ENCODE results near the gene DSE.

DSE gene

DNA sequence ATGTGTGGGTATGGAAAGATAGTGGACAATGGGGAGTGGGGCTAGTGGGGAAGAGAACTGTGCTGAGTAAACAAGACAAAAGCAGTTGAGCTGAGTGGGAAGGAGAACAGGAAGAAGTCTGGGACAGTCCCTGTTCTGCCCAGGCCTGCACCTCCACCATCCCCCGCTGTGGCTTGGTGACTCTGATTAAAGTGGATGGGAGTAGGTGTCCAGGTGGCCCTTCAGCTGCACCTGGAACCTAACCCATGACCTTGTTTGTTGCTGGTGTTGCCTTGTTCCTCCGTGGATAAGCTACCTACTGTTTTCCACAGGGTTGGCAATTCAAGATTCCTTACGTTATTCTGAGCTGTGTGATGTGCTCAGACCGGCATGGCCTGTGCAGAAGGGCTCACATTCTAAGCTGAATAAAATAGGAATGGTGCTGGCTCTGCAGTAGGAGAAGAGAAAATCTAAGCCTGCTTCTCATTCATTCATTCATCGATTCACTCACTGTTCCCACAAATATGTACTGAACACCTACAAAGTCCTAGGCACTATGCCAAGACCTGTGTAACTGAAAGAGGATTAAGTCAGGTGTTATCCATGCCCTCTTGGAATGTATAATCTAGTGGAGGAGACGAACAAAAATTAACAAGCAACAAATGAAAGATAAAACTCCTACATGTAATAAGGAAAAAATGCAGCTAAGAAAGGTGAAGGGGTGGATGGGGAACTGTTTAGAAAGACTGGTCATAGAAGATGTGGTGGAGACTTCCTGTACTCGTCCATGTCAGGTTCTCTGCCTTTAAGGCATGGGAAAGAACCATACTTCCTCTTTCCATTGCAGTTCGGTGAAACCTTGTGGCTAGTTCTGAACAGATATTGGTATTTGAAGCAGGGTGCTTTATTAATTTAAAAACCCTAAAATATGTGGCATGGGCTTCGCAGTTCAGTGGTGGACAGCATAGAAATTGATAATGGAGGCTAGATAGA, 80.3 kb downstream of the DSE start:
- no peak for DNase-seq

DNA sequence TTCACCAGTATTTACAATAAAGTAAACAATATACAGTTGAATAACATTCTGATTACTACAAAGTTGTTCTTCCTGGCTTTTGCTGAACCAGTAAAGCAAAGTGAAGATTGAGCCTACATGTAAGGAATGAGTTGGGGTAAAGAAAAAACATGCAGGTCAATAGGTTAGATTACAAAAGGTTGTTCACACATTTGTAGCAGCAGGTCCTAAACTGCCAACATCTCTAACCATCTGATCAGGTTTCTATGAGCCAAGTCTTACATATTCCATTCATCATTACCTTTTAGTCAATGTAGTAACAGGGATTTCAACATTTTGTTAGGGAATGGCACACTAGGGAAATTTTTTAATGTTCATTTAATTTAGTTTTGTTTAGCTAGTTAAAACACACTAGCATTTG, 81.2 kb downstream of the DSE start:
- DNase-seq = no peak

DNA sequence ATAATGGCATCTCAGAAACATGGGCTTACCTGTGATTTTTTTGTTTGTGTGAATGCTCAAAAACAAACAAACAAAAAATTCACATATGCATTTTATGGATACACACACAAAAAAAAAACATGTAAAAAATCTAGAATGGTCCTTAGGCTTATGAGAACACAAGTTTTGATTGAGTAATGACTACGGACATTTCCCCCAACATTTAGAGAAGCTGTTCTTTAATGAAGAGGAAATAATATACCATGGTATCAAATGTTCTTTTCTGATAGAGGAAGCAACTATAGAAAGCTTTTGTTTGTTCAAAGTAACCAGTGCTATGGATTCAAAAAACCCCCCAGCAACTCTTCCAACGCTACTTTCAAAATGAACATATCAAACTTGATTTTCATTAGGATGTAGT, 81.8 kb downstream of the DSE start:
- DNase-seq = no peak

DNA sequence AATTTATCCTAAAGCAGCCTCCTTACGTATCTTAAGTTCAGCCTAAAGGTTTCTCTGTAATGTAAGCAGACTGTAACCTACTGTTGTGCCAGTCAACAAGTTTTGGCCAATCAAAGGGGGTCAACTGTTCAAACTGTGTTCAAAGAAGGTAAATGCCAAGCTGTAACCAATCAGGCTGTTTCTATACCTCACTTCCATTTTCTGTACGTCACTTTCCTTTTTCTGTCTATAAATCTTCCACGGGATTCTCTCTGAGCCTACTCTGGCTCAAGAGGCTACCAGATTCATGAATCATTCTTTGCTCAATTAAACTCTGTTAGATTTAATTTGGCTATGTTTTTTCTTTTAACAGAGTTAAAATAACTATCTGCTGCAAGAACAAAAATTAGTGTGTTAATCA, 85.4 kb downstream of the DSE start:
- DNase-seq = no peak

DNA sequence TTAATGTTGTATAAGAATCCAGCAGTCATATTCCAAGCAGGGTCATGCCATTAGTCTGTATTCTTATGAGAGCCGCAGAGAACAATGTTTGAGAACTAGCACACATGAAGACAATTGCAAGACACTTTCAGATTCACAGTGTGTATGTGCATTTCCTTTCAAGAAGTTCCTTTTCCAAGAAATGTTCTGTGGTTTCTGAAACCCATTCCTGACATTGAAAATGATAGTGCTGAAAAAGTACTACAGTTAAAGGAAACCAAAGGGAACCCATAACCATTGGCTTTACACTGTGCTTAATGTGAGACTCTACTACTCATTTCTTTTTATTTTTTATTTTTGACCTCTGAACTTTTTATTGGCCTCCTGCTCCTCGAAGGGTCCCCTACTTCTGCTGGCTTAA, 86.2 kb downstream of the DSE start:
- no peak for DNase-seq

DNA sequence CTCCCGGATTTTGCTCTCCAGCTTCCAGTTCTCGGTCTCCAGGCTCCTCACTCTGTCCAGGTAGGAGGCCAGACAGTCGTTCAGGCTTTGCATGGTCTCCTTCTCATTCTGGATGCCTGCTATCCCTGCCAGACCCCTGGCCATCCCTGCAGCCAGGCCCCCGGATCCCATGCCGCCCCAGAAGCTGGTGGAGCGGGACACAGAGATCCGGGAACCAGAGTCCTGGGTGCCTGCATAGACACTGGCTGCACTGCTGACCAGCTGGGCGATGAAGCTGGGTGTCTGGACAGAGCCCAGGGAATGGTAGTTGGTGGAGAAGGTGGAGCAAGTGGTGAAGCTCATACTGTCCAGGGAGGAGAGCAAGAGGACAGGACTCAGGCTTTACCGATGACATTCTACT, 87.5 kb downstream of the DSE start:
- no peak for DNase-seq

DNA sequence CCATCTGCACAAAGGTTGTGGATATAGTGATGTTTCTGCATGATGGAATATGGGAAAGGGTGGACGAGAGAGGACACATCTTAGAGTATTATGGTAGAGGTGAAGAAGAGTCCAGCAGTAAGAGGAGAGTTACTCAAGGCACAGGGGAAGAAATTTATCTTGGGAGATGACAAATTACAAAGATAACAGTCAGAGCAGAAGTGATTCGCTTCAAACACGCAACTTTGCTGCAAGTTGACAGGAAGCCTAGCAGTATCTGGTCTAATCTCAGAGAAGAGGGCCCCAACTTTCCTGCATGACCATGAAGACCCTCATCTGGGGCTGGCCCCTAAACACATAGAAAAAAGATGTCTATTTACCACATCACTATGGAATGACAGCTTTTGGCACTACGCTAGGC, 89.2 kb downstream of the DSE start:
- DNase-seq = no peak

DNA sequence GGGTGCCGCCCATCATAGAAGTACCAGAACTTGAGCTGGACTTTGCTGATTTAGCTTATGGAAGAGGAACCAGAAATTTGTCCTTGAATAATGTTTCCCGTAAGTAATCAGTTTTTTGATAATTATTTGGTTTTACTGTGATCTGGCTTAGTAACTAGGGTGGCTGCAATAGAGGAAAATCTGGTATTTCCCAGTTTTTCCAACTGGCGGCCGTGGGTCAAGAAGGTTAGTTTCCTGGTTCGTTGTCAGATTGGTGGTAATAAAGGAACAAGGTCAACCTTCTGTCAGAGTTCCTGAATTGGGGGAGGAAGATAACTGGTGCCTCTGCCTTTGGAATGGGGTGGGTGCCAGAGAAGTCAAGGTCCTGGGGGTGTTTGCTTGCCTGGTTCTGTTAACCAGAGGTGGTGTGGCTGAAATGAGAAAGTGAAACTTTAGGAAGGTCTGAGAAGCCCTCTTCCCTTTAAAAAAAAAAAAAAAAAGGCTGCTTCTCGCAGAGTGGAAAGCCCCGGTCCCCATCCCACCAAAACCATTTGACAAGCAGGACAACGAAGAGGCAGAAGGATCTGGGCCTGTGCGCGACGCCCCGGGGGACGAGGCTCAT, 90.7 kb downstream of the DSE start, which contains the start of gene CALHM6:
Gene CALHM6, plus strand, starts transcription at position 45 of the 601 bp plus-strand sequence. Its CDS starts 555 bp downstream, at position 600.
- no peak for DNase-seq

DNA sequence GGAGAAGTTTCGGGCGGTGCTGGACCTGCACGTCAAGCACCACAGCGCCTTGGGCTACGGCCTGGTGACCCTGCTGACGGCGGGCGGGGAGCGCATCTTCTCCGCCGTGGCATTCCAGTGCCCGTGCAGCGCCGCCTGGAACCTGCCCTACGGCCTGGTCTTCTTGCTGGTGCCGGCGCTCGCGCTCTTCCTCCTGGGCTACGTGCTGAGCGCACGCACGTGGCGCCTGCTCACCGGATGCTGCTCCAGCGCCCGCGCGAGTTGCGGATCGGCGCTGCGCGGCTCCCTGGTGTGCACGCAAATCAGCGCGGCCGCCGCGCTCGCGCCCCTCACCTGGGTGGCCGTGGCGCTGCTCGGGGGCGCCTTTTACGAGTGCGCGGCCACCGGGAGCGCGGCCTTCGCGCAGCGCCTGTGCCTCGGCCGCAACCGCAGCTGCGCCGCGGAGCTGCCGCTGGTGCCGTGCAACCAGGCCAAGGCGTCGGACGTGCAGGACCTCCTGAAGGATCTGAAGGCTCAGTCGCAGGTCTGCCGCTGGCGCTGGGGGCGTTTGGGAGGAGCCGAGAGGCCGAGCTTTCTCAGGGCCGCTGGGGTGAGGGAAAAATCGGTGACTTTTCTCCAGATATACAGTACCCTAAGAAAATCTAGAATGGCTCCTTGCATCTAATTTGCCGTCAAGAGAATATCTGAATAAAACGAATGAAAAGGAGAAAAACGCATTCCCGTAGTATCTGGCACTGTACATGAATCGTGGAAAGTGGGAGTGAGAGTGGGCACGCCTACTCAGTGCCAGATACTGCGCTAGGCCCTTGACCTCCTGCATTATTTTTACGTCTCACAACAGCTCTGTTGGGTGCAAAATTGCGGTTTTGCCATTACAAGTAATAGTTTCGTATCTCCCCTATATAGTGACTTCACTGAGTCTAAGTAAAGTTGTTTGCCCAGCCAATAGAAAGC, 91.5 kb downstream of the DSE start:
- no peak for DNase-seq

DNA sequence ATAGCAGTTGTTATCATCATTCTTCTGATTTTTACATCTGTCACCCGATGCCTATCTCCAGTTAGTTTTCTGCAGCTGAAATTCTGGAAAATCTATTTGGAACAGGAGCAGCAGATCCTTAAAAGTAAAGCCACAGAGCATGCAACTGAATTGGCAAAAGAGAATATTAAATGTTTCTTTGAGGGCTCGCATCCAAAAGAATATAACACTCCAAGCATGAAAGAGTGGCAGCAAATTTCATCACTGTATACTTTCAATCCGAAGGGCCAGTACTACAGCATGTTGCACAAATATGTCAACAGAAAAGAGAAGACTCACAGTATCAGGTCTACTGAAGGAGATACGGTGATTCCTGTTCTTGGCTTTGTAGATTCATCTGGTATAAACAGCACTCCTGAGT, 92.6 kb downstream of the DSE start:
- DNase-seq = no peak

DNA sequence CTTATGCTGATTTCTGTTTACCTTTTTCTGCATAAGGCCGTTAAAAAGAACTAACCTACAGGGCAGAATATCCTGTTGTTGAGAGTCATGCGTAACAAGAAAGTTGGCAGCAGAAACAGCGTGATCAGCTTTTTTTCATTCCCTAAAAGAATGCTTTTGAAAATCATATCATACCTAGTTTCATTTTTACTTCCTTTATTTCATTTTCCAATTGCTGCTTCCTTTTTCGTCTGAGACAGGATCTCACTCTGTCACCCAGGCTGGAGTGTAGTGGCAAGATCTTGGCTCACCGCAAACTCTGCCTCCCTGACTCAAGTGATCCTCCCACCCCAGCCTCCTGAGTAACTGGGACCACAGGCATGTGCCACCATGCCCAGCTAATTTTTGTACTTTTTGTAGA, 94.5 kb downstream of the DSE start:
- DNase-seq = no peak

DNA sequence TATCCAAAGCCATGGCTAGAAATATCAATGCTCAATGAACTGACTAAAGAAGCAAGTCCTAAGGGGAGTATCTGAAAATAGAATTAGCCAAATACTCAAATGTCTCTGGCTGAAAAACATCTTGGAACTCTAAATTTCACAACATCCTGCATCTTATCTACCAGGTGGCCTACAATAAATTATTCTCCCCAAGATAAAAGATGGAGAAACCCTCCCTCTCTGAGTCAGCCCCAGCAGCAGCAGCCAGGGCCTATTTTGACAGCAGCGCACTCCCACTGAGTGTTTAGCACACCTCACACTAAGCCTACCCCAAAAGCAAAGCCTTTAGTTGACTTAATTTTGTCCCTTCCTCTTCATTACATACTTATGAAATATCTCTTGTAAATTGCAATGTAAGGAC, 96.3 kb downstream of the DSE start:
- DNase-seq = no peak

DNA sequence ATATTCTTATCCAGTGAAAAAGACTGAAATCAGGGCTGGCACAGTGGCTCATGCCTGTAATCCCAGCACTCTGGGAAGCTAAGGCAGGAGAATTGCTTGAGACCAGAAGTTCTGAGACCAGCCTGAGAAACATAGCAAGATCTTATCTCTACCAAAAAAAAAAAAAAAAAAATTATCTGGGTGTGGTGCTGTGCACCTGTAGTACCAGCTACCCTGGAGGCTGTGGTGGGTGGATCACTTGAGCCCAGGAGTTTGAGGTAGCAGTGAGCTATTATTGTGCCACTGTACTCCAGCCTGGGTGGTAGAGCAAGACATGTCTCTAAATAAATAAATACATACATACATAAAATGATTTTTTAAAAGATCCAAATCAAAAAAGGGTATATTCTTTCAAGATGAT, 96.8 kb downstream of the DSE start:
- no peak for DNase-seq

DNA sequence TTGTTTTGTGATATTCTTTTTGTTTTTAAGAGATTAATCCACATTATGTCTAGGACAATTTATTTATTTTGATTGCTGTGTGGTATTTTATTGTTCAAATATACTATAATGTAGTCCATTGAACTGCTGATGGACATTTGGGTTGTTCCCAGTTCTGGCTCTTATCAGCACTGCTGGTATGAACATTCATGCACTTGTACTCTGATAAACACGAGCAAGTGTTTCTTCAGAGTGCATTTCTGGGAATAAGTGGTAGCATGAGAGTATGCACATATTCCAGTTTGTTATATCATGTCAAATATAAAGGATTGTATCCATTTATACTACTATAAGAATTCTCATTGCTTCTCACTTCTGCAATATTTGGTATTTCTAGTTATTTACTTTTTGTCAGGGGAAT, 97.5 kb downstream of the DSE start:
- DNase-seq = no peak

DNA sequence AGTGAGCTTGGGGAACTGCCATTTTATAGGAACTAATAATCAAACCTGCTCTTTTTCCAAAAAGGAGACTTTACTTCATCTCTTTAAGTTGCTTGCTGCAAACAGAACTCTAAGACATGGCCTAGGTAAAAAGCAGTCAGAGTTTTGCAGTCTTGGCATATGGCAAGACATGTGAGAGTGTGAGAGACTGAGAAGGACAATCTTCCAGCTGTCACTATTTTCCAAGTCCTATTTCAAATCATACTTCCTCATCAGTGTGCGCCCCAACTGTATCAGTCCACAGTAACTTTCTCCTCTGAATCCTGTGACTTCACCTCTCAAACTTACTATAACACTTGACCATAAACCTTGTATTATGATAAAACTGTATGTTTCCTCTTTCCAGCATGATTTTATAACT, 100.8 kb downstream of the DSE start:
- no peak for DNase-seq

DNA sequence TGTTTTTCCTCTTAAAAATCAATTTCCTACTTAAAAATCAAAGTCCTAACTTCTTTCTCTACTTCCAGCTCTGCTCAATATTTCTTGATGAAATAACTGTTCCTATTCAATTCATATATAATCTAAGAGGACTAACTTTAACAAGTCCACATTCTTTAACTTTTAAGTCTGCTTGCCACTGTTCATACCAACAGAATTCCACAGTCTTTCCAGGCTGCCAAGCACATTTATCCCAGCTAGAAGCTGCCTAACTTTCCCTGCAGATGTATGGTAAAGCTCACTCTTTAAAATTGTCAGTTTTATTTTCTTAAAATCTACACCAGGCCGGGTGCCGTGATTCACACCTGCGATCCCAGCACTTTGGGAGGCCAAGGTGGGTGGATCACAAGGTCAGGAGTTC, 102.0 kb downstream of the DSE start:
- no peak for DNase-seq

DNA sequence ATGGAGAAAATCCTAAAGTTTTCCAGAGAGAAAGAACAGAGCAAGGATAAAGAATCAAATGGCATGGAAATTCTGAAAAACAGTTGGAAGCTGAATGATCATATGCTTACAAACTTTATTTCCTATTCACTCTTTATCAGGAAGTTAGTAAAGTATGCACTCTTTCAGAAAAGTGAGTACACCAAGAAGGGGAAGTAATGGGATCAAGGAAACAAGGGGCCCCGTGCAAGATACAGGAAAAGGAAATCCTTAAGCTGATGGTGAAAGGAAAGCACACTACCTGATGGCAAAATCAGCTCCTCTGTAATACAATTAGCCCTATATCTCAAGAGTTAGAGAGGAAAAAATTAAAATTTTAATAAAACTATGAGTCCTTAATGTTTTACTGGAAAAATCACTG, 104.4 kb downstream of the DSE start:
- DNase-seq = no peak

DNA sequence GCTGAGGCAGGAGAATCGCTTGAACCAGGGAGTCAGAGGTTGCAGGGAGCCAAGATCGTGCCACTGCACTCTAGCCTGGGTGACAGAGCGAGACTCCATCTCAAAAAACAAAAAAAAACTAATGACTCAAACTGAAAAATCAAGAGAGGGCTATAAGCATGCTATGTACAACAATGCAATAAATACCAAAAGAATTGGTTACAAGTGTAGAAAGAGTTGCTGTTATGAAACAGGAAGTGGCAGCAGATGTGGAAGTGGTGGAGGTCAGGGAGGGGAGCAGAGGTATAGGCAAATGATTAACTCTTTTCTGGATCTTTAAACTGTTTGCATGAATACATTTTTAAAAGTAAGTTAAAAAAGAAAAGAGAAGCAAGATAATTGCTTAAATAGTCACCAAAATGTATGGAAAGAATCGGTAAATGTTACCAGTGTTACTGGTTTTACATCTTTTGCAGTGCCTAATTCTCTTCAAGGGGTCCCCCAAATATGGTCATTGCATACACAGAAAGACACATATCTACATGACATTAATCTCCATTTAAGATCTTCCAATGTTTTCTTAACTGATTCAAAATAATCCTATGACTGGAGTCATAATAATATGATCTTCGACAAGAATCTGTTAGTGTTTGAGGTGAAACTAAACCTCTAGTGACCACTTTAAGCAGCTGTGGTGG, 105.4 kb downstream of the DSE start:
- no peak for DNase-seq

DNA sequence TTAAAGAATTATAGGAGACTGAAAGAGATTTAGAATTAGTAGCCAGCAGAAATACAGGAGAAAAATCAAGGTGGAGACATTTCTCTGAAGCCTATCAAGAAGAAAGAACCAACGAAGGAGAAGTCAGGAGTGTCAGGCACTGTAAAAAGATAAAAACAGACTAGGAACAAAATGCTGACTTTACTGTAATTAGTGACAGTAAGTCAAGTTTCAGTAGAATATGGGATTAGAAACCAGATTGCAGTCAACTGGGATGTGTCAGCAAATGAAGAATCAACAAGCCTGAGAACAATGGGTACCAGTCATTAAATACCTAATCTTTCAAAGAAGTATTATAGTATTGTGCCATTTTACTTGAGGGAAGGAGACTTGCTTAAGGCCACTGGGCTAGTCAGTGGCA, 112.0 kb downstream of the DSE start:
- DNase-seq = no peak

DNA sequence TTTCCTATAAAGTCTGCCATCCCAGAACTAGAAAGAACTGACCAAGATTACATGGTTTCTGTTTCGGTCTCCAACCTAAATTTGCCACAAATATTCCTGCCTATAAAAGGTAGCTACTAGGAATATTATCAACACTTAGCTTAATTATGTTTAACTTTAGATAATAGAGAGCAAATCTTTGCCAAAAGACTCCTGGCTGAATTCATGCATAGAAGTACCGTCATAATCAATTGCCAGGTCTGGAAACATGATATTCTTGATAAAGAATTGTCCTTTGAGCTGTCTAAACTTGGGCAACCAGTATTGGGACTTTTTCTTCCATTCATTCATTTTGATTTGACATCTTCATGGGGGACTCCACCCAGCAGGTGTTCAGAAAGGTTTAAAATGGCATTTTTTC, 112.9 kb downstream of the DSE start:
- no peak for DNase-seq

DNA sequence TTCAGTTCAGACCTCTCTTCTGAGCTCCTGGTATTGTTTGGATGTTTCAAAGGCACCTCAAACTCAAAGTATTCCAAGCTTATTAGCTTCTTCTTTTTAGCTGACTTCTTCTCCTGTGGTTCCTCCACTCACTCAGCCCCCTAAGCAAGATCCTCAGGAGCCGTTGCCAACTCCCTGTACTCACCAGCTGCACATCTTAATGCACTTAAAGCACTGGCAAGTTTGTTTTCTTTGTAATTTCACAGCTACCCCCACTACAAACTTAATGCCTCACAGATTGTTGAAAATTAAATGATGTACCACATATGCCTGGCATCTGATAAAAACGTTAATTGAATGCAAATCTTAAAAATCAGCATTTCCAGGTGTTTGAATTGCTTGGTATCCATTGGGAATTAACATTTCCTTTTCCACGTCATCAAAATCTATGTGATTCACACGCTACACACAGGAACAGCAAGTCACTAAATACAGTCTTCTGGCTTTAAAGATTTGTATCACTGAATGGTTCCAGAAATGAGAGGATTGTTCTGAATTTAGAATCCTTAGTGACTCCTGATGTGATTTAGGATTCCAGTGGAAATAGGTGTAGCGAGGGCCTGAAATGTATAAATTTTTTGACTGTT, 114.9 kb downstream of the DSE start:
- no peak for DNase-seq

DNA sequence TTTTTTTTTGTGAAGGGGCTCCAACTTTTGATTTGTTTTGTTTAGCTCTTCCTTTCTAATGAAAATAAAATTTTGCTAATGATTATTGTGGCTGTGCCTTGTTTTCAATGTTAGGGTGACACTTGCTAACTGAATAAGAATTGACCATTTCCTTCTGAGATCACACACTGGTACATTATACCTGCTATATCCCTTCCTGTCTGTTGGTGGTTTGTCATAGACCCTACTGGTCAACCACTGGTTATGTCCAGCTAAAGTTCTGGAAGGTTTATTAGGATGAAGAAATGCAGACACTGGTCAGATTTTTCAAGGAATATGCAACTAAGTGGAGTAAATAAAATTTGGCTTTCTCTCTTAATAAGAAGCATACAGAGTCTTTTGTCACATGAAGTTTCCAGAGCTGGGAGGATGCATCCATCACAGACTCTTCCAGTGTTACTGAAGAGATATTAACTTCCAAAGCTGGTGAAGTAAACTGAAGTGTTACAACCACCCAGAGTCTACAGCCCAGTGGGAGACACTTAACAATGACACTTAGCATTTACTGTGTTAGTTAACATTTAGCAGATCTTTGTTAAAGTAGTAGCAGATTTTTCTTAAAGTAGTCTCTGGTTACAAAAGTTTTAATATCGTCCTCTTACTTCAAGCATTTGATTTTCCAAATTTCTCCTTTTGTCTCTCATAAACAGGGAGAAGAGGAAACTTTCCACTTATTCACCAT, 121.0 kb downstream of the DSE start:
- no peak for DNase-seq

Data from NCI-H2081 (cell line).